Measurements from ENCODE around the gene HES2. TPM values are rescaled to one million over a fixed set of nuclear protein-coding genes. Genes with fewer than 3 reads are reported as not detected.

HES2 gene
- total RNA-seq, 1 experiment from 2014 or later, result 2.4 TPM

DNA sequence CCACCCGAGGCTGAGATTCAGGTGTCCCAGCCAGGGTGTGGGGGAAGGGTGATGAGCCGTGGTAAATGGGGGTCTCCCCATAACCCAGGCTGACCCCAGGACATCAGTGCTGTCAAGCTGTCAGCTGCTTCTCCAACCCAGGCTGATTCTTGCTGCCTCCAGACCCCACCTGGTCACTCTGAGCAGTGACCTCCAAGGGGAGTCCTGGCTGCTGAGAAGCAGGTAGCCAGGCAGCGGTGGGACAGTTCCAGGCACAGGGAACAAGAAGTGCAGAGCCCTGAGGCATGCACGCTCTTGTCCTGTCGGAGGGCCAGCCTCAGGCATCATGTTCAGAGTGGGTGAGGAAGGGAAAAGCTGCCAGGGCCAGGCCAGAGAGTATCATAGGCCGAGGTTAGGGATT, 5.9 kb upstream of the HES2 start:
- in situ Hi-C loops (cut with HindIII; ENCODE audit: low pct_unique_long_range_greater_than_20kb, low sequenced_read_pairs), result no loop called here
- no peak for DNase-seq (ENCODE audit: low read depth, low spot score)

DNA sequence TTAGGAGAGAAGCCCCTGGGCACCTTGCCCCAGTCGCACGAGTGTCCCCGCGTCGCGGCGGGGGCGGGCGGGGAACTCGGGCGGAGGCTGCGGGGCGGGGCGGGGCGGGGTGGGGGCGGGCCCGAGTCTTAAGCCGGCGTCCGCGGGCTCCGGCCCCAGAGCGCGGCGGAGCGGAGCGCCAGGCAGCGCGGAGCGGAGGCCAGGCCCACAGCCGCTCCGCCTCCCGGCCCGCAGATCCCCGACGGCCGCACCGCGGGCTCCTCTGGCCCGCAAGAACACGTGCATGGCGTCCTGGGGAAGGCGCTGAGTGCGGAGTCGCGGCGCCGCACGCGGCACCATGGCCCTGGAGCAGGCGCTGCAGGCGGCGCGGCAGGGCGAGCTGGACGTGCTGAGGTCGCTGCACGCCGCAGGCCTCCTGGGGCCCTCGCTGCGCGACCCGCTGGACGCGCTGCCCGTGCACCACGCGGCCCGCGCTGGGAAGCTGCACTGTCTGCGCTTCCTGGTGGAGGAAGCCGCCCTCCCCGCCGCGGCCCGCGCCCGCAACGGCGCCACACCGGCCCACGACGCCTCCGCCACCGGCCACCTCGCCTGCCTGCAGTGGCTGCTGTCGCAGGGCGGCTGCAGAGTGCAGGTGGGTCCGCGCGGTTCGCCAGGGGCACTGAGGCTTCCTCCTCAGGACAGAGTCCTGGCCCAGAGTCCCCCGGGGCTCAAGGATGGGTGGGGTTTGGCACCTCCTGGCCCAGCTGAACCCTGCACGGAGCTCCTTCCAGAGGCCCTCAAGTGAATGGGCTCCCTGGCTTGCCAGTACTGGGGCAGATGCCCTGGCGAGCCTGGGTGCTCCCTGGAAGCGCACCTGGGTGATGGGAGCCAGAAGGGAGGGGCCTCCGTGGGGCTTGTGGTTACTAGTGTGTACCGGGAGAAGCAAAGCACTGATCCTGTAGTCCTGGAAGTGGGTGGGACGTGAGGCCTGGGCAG, 5.2 kb upstream of the HES2 start, which contains the start of gene ESPN:
TSS of gene ESPN (plus strand) at position 158 of the 975 bp plus-strand sequence. CDS start at position 338, 180 bp downstream.
- in situ Hi-C loops (cut with HindIII; ENCODE audit: low pct_unique_long_range_greater_than_20kb, low sequenced_read_pairs), result no loop called here
- DNase-seq (ENCODE audit: low read depth, low spot score), result no peak

DNA sequence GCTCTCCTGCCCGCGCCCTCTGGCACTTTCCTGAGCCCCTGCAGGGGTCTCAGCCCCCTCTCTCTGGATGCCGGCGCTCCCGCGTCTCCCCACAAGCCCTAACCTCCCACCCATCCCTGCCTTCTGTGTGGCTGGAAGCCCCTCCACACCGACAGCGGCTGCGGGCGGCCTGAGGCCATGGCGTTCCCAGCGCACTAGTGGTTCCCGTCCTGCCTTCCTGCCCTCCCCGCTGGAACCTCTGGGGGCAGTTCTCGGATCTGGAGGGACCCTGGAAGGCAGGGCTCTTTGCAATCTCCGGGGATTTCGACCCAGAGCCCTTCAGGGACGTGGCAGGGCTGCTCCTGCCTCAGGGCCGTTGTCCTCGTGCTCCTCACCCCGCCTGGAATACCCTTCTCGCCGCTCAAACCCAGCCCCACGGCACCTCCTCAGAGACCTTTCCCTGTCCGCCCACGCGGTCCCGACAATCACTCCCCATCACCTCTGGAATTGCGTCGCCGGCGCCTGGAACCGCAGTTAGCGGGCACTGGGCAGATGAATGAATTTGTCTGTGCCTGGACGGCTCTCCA, 4.4 kb upstream of the HES2 start:
- no peak for DNase-seq (ENCODE audit: low read depth, low spot score)
- in situ Hi-C loops (cut with HindIII; ENCODE audit: low pct_unique_long_range_greater_than_20kb, low sequenced_read_pairs), result no loop called here

DNA sequence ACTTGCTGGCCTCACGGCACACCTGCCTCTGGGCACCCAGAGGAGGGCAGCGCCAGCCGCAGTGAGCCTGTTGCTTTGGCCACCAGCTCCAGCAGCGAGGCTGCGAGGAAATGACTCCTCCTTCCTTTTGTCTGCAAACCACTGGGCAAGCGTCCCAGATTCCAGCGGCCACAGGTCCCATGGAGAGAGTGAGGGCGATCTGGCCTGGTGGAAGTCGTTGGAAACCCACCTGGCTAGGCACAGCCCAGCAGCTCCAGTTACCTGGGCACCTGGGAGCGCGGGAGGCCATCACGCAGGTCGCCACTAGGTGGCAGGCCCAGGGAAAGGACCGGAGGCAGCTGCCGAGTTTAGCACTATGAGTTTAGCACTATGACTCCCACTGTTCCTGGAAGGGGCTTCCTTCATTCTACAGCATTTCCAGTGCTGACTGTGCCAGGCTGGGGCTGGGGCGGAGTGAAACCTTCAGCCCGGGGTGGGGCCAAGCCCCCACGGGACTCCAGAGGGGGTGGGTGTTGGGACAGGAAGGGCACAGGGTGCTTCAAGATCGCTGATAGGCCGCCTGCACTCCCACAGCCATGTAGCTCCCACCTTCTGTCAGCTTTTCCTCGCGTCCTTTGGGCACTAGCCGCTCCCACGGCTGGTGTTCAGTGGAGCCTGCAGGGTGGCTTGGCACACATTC, 3.7 kb upstream of the HES2 start:
- peak; percentile 45 for DNase-seq (ENCODE audit: low read depth, low spot score)
- in situ Hi-C loops (cut with HindIII; ENCODE audit: low pct_unique_long_range_greater_than_20kb, low sequenced_read_pairs), result no loop called here

DNA sequence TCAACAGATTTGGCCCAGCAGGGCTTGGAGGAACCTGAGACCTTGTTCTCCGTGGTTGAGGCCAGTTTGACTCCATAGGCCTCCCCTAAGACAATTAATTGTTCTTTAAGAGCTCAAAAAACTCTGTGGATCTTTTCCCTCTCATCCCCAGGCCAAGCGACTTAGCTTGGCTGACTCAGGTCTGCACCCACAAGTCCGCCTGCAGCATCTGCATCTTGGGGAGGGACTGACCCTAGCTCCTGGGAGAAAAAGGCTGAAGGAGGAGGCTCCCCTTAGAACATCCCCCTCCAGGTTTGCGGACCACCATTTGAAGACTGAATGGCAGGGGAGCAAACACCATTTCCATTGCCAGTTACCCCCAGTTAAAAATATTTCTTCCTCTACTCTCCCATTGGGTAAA, 1.5 kb upstream of the HES2 start:
- in situ Hi-C loops (cut with HindIII; ENCODE audit: low pct_unique_long_range_greater_than_20kb, low sequenced_read_pairs), result no loop called here
- no peak for DNase-seq (ENCODE audit: low read depth, low spot score)

DNA sequence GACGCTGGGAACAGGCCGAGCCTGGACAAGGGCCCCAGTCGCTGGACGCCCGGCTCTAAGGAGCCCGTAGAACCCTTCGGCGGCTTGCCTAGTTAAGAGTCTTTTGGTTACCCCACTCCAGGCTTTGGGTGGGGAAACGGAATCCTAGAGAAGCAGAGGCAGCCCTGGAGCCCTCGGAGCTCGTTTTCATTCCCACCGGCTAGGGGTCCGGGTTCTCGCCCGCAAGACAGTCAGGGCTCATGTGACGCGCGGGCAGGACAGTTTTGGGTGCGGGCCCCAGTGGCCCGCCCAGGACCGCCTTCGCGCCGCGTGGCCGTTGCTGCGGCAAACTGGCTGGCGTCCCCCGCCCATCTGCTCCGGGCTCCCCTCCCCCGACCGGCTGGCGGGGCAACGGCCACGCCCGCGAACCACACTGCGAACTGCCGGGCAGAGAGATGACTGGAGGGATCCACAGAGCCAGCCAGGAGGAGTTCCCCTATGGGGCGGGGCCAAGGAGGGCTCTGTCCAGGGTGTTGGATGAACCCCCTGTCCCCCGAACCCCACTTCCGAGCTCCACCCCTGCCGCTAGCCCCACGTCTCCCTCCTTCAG, 829 bp upstream of the HES2 start:
- in situ Hi-C loops (cut with HindIII; ENCODE audit: low pct_unique_long_range_greater_than_20kb, low sequenced_read_pairs), result no loop called here
- DNase-seq (ENCODE audit: low read depth, low spot score), result no peak

DNA sequence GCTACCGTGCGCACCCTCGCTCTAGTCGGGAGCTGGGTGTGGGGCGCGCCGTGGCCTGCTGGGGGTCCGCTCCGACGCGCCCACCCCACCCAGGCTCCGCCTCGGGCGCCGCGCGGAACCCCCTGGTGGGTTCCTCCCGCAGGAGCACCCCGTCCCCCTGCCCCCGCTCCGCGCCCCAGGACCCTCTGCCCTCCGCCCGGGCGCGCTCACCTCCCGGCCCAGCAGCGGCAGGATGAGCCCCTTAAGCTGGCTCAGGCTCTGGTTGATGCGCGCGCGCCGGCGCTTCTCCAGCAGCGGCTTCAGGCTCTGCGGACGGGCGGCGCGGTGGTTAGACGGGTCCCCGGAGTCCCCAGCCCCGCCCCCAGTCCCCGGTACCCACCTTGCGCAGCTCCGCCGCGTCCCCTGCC, 319 bp downstream of the HES2 start:
- in situ Hi-C loops (cut with HindIII; ENCODE audit: low pct_unique_long_range_greater_than_20kb, low sequenced_read_pairs), result no loop called here
- DNase-seq (ENCODE audit: low read depth, low spot score), result no peak

DNA sequence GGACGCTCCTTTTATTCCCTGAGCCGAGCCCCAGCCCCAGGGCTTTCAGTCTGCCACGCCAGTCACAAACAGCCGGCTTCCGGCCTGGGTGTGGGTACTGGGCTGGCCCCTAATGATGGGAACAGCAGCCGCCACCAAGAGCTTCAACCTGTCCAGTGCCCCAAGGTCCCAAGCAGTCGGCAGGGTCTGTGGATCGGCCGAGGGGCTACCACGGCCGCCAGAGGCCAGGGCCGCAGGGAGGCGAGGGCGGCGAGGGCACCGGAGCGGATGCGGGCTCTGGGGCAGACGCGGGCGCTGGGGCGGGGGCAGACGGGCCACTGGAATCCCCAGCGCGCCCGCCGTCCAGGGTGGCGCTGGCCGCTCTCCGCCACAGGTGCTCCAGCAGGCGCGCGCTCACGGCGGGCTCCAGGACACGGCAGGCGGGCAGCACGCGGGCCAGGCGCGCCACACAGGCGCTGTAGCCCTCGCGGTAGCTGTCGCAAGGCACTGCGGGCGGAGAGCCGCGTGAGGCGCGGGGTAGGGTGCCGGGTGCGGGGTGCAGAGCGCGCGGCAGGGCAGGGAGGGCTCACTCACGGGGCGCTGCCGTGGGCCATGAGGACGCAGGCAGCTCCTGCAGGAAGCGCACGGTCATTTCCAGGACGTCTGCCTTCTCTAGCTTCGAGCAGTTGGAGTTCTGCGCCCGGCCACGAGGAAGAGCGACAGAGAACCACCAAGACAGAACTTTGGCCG, 887 bp downstream of the HES2 start:
- DNase-seq (ENCODE audit: low read depth, low spot score), result no peak
- in situ Hi-C loops (cut with HindIII; ENCODE audit: low pct_unique_long_range_greater_than_20kb, low sequenced_read_pairs), result no loop called here

DNA sequence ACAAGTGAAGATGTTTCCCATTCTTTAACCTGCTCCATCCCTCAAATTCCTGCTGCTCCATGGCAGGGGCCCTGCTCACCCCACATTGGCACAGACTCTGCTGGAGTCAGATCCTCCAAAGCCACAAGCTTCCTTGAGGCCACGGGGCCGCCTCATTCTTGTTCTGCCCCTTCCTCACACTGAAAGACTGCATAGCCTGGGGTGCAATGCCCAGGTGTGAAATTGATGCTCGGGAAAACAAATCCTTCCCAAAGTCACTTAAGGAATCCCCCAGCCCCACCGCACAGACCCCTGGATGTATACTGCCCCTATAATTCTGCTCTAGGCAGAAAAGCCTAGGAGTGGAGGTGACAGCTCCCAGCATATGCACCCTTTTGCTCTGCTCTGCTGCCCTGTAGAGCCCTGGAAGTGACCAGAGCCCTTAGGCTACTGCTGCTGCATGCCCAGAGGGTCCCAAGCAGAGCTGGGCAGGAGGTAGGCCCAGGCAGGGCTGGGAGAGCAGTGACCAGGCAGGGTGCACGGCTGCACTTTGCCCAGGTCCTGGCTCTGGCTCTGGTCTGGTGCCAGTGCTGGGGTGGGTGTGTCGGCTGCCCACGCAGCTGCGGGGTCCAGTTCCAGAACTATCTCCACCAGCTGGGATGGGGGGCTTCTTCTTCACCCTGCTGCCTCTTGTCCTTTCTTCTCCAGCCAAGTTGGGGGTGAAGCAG, 1.6 kb downstream of the HES2 start:
- no peak for DNase-seq (ENCODE audit: low read depth, low spot score)
- in situ Hi-C loops (cut with HindIII; ENCODE audit: low pct_unique_long_range_greater_than_20kb, low sequenced_read_pairs), result no loop called here

DNA sequence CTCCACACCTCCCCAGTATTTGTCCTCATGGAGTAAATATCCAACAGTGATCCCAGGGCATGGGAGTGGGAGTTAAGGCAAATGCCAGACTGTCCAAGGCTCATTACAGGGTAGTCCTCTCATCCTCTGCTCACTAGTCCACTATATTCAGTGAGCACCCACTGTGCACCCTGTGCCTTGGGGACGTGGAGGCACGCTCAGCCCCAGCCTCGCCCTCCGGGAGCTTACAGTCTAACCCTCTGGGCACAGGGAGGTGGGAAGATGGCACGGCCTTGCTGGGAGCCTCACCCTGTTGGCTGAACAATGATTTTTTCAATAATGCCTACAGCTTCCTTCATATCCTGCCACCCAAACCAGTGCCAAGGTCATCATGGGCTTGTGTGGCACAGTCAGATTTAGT, 2.8 kb downstream of the HES2 start:
- in situ Hi-C loops (cut with HindIII; ENCODE audit: low pct_unique_long_range_greater_than_20kb, low sequenced_read_pairs), result no loop called here
- DNase-seq (ENCODE audit: low read depth, low spot score), result no peak

DNA sequence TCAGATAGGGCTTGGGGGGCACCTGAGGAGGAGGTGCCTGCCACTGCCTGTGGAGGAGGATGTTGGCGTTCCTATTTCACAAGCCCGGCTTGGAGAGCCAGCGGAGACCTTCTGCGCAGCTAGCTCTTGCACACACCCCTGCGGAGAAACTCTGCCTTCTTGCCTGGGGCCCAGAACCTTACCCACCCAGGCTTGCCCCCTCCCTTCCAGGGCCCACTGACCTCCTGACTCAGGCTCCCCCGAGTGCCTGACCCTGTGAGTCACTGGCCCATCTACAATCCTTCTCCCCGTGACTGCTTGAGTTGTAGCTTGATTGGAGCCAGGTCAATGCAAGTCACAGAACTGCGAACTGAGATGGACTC, 3.4 kb downstream of the HES2 start:
- DNase-seq (ENCODE audit: low read depth, low spot score), result no peak
- in situ Hi-C loops (cut with HindIII; ENCODE audit: low pct_unique_long_range_greater_than_20kb, low sequenced_read_pairs), result no loop called here

DNA sequence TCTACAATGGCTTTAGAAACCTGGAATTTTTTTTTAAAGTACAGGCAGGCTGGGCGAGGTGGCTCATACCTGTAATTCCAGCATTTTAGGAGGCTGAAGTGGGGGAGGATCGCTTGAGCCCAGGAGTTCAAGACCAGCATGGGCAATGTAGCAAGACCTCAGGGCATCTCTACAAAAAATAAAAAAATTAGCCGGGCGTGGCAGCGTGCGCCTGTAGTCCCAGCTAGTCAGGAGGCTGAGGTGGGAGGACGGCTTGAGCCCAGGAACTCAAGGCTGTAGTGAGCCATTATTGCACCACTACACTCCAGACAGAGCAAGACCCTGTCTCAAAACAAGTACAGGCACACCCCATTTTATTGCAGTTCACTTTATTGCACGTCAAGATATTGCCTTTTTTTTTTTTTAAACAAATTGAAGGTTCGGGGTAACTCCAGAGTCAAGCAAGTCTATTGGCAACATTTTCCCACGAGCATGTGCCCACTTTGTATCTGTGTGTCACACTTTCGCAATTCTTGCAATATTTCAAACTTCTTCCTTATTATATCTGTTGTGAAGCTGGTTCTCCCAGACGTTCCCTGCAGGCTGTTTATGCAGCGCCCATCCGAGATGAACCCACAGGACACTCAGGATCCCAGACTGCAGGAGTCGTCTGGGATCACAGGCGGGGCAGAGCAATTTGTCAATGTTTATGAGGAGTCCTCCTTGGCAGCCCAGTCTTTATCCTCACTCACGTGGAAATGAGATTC, 4.7 kb downstream of the HES2 start:
- no peak for DNase-seq (ENCODE audit: low read depth, low spot score)
- in situ Hi-C loops (cut with HindIII; ENCODE audit: low pct_unique_long_range_greater_than_20kb, low sequenced_read_pairs), result no loop called here

DNA sequence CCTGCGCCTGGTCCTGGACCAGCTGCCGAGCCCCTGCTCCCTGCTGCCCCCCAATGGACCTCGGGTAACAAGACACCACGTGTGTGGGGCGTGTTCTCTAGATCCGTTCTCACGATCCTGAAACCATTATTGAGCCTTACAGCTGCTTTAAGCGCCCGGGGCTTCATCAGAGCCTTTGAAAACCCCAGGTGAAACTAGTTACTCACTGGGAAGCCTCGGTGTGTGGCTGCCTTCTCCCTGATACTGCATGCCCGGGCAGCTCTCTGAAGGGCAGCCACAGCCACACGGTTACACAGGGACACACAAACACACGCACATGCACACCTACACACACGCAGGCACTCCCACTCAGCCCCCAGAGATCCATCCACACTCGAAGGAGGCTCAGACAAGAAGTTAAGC, 5.3 kb downstream of the HES2 start:
- DNase-seq (ENCODE audit: low read depth, low spot score), result peak; percentile 35
- in situ Hi-C loops (cut with HindIII; ENCODE audit: low pct_unique_long_range_greater_than_20kb, low sequenced_read_pairs), result no loop called here

DNA sequence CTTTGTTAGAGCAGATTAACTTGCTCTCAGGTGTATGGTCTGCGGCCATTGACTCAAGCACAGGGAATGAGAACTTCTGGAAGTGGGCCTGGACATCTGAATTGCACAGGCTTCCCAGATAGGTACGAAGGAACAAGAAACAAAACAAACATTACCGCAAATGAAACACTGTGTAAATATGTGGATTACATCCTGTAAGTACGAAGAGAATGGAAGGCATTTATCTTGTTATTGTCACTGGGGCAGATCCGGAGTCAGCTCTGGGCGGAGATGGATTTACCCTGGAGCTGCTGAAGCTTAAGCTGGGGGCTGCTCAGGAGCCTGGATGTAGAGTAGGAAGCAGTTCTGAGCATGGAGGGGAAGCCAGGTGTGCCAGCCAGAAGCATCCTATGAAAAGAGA, 6.8 kb downstream of the HES2 start:
- in situ Hi-C loops (cut with HindIII; ENCODE audit: low pct_unique_long_range_greater_than_20kb, low sequenced_read_pairs), result no loop called here
- no peak for DNase-seq (ENCODE audit: low read depth, low spot score)

DNA sequence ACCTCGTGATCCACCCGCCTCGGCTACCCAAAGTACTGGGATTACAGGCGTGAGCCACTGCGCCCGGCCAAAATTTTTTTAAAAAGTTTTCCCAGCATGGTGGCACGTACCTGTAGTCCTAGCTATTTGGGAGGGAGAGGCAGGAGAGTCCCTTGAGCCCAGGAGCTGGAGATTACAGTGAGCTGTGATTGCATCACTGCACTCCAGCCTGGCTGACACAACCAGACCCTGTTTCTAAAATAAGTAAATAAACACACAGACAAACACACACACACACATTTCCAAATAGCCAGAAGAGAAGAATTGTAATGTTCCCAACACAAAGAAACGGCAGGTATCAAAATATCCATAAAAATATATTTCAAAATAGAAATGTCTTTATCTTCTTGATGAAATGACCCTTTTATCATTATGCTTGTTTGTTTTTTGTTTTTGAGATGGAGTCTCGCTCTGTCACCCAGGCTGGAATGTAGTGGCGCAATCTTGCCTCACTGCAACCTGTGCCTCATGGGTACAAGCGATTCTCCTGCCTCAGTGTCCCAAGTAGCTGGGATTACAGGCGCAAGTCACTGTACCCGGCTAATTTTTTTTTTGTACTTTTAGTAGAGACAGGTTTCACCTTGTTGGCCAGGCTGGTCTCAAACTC, 9.3 kb downstream of the HES2 start:
- in situ Hi-C loops (cut with HindIII; ENCODE audit: low pct_unique_long_range_greater_than_20kb, low sequenced_read_pairs), result no loop called here
- DNase-seq (ENCODE audit: low read depth, low spot score), result no peak

DNA sequence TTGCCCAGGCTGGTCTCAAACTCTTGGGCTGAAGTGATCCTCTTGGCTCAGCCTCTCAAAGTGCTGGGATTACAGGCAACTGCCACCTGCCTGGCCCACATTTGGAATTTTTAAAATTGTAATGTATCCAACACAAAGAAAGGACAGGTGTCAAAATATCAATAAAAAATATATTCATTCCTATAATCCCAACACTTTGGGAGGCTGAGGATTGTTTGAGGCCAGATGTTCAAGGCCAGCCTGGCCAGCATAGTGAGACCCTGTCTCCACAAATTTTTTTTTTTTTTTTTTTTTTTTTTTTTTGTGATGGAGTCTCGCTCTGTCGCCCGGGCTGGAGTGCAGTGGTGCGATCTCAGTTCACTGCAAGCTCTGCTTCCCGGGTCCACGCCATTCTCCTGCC, 10.0 kb downstream of the HES2 start:
- in situ Hi-C loops (cut with HindIII; ENCODE audit: low pct_unique_long_range_greater_than_20kb, low sequenced_read_pairs), result no loop called here
- DNase-seq (ENCODE audit: low read depth, low spot score), result no peak

All from SK-MEL-5 (cell line).